Measurements from ENCODE around the gene CNTROB.

DNA sequence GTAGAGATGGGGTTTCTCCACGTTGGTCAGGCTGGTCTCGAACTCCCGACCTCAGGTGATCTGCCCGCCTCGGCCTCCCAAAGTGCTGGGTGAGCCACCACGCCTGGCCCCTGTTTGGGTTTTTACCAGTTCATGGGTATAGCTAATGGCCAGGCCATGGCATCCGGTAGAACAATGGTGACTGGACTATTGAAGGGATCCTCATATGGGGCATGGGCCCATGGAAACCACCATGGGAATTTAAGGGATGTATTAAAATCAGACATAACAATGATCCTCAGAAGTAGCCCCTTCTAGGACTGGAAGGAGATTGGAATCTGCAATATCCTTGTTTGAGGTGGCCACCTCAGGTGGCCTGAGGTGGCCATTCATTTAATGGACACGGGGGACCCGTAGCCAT, 52.9 kb downstream of the CNTROB start:
- TF ChIP-seq USF2 (IDR thresholded peaks at IDR 0.05; ENCODE audit: low read depth, low read length) (no peak), BHLHE40 (IDR thresholded peaks at IDR 0.05; ENCODE audit: low read depth, low read length) (no peak), POLR2A (IDR thresholded peaks at IDR 0.05; ENCODE audit: low read depth, low read length) (no peak), MXI1 (IDR thresholded peaks at IDR 0.05; ENCODE audit: borderline replicate concordance, low read depth, low read length) (no peak), CEBPB (IDR thresholded peaks at IDR 0.05; ENCODE audit: low read depth, low read length) (no peak), MAZ (IDR thresholded peaks at IDR 0.05; ENCODE audit: borderline replicate concordance, low read depth, low read length) (no peak), RAD21 (IDR thresholded peaks at IDR 0.05; ENCODE audit: low read length) (no peak), MAFK (IDR thresholded peaks at IDR 0.05; ENCODE audit: low read depth, low read length) (no peak), RFX5 (IDR thresholded peaks at IDR 0.05; ENCODE audit: low read depth, low read length) (no peak), SMC3 (IDR thresholded peaks at IDR 0.05; ENCODE audit: low read depth, low read length) (no peak), CHD1 (IDR thresholded peaks at IDR 0.05; ENCODE audit: low read depth, low read length) (no peak), FOS (IDR thresholded peaks at IDR 0.05; ENCODE audit: low read depth, low read length) (no peak), NFE2L2 (IDR thresholded peaks at IDR 0.05; ENCODE audit: low read depth, low read length) (no peak)
- TF ChIP-seq, protein P1, sequence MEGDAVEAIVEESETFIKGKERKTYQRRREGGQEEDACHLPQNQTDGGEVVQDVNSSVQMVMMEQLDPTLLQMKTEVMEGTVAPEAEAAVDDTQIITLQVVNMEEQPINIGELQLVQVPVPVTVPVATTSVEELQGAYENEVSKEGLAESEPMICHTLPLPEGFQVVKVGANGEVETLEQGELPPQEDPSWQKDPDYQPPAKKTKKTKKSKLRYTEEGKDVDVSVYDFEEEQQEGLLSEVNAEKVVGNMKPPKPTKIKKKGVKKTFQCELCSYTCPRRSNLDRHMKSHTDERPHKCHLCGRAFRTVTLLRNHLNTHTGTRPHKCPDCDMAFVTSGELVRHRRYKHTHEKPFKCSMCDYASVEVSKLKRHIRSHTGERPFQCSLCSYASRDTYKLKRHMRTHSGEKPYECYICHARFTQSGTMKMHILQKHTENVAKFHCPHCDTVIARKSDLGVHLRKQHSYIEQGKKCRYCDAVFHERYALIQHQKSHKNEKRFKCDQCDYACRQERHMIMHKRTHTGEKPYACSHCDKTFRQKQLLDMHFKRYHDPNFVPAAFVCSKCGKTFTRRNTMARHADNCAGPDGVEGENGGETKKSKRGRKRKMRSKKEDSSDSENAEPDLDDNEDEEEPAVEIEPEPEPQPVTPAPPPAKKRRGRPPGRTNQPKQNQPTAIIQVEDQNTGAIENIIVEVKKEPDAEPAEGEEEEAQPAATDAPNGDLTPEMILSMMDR (conservative IDR thresholded peaks at IDR 0.05; ENCODE audit: low read depth, low read length): no peak
